HG02759 (cell line): ENCODE results near the gene FARP1.

Experiments
- ATAC-seq: cut with Tn5 transposase; IDR thresholded peaks from one replicate; pipeline ENCODE4 v1.9.1; 2021; ENCODE audit warnings: mild to moderate bottlenecking, moderate library complexity; ENCODE audit not compliant: unreplicated experiment

FARP1 gene

GRCh38 chr13:98134901-98135300, 8.0 kb upstream of the FARP1 start:
- ATAC-seq = no peak

- ATAC-seq = no peak
Measured at GRCh38 chr13:98141091-98141490, 1.8 kb upstream of the FARP1 start.

- ATAC-seq = peak; percentile 10
Measured at GRCh38 chr13:98141509-98142379, 1.1 kb upstream of the FARP1 start.

GRCh38 chr13:98143157-98143553, 261 bp downstream of the FARP1 start:
- ATAC-seq = peak; percentile 42

DNA sequence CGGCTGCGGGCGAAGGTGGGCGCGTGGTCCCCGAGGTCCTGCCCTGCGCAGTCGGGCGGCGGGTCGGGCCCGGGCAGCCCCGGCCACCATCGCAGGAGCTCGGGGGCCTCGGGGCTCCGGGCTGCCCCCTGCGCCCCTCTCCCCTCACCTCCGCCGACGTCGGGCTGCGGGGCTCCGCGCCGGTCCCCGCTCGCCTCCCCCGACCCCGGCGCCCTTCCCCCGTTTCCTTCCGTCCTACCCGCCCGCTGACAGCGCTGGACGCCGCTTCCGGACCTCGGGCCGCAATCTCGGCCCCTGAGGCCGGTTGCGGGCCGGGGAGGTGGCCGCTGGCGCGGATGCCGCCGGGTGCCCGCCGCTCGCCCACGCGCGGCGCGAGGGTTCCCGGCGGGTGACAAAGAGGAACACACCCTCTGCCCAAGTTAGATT, 720 bp downstream of the FARP1 start:
- ATAC-seq = peak; percentile 18

GRCh38 chr13:98144027-98144741, 1.3 kb downstream of the FARP1 start:
- ATAC-seq = no peak

GRCh38 chr13:98144801-98145350, 2.0 kb downstream of the FARP1 start:
- ATAC-seq = no peak

DNA sequence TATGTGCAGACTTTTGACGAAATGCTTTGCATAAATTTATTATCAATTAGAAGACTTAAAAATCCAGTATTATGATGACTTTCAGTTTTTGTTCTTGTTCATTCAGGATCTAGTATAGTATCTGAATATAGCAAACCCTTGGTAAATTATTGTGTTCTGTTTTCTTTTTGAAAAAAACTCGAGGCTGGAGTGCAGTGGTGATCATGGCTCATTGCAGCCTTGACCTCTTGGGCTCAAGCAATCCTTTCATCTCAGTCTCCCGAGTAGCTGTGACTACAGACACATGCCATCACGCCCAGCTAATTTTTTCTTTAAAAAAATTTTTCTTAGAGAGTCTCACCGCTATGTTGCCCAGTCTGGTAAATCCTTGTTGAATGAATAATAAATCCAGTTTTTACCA, 4.6 kb downstream of the FARP1 start:
- ATAC-seq = no peak

- no peak for ATAC-seq
Measured at GRCh38 chr13:98150832-98151479, 8.1 kb downstream of the FARP1 start.

- no peak for ATAC-seq
Measured at GRCh38 chr13:98155475-98156109, 12.7 kb downstream of the FARP1 start.

GRCh38 chr13:98156259-98156658, 13.4 kb downstream of the FARP1 start:
- no peak for ATAC-seq

DNA sequence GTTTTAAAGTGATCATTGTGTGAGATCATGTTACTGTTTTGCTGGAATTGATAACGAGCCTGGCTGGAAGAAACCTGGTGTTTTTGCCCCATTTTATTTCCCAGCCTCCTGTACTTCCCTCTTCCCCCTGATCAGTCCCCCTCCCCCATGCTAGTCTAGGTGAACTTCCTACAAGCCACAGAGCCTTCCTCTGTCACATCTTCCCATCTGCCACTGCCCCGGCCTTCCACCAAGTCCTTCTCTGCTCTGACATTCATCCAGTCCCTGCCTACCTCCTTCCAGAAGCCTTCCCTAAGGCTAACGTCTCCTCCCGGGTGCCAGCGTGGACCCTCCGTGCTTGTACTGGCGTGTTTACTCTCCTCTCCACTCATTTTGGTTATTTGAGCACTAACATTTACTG, 14.3 kb downstream of the FARP1 start:
- no peak for ATAC-seq

GRCh38 chr13:98157609-98158008, 14.7 kb downstream of the FARP1 start:
- ATAC-seq = no peak

DNA sequence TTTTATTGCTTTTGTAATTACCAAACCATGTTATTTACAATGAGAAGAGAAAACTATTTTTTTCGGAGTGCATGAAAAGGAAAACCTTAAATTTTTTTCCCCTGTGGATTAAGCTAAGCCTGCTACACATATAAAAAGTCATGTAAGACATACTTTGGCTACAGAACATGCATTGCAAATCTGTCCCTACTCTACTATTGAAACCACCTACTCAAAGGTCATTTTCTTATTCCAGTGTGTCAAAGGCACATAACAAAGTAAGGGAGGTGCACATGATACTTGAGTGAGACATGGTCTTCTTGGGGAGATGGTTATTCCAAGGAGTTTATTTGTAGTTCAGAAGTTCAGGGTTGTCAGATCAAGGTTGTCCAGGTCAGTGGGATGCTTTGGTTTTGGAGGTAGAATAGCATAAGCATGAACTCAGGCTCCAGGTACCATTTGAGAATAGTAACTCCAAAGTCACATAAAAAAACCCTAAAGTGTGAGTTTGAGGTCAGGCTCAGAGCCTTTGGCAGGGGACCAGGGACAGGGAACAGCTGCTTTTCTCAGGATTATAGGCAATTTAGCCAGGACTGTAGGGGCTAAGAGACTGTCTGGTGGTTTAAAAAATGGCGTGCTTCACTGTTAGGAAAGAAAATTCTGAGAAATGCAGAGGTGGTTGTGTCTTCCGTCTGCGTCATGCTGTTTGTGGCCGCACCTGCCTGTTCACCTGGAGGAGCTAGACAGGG, 15.4 kb downstream of the FARP1 start:
- ATAC-seq = no peak

DNA sequence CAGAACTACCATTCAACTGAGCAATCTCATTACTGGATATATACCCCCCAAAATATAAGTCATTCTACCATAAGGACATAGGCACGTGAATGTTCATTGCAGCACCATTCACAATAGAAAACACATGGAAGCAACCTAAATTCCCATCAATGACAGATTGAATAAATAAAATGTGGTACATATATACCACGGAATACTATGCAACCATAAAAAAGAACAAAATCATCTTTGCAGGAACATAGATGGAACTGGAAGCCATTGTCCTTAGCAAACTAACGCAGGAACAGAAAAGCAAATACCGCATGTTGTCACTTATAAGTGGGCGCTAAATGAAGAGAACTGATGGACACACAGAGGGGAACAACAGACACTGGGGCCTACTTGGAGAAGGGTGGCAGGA, 20.0 kb downstream of the FARP1 start:
- no peak for ATAC-seq

- no peak for ATAC-seq
Measured at GRCh38 chr13:98169331-98169730, 26.4 kb downstream of the FARP1 start.

DNA sequence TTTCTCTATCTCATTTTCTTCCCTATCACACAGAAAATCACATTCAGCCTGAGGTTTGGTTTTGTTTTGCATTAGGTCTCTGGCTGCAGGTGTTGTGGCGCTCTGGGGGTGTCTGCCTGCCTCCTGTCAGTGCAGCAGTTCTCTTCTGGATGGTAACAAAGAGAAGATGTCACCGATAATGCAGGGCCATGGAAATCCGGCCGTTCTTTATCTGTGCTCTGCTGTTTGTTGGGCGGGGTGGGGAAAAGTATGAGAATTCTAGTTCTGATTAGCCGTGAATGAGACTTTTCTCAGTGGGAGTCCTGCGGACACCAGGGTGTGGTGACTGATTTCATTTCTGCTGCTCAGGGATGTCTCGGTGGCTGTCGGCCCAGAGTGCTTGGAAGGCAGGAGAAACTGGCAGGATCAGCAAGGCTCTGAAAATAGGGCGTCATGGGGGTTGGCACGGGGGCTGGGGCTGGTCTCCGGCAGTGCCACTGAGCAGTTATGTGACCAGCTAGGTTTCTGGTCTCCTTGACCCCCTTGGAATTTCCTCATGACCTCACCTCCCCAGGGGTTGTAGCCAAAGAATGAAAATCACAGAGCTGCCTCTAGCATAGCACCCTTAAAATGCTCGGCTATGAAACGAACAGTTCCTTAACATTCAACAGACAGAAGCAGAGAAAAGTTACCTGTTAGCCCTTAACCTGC, 29.2 kb downstream of the FARP1 start:
- no peak for ATAC-seq

DNA sequence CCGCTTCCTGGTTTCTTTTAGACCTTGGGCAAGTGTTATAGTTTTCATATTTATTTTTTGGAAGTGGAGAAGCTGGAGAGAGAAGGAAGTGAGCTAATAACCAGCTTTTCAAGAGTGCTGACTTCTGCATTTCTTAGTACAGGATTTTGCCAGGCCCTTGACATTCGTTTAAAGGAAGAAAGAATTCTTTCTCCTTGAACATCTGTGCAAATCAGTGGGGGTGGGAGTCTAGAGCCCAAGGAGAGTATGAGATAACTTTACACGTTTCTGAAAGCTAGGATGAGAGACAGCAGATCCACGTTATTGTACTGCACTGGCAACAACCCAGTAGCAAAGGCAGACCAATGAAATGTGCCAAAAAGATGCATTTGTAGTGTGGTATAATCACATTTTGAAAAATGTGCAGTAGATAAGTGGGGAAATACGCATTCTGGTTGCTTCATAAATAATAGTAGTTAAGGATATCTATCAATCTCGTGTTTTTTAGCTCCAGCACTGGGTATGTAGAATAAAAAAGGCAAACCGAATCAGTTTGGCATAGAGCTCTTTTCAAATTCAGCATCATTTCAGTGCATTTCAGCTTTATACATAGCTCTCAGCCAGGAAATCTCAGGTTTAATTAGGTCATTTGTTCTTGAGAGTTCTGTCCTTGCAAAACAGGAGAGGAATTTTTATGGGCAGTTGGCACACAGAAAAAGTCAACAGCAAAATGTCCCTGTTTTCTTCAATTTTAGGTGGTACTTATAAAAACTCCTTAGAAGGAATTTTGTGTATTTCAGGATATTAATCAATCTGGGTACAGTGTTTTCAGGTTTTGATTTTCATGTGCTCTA, 29.9 kb downstream of the FARP1 start:
- no peak for ATAC-seq
